Inferior parietal cortex (tissue), 1 donor: Measurements from ENCODE around the gene MROH7.

ENCODE experiments used
- DNase-seq: peaks from one replicate; pipeline ENCODE4 v3.0.0-alpha.2; 2016; ENCODE audit errors: extremely low spot score

The MROH7 gene

DNA sequence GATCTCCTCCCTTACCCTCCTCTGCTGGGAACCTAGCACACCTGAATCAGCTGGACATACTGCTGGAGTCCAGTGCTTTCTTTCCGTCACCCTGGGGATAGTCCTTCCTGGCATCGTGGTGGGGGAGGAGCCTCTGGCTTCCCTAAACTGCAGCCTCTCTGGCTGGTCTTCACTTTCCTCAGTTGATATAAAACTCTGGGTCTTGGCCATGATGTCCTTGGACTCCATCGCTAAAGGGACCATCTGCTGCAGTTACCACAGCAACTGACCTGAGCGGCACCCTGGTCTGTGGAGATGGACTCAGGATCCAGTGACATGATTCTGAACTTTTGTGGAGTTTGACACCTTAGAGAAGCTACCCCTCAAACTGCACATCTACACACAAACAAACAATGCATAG is 99.9 kb downstream of the MROH7 start:
- DNase-seq: no peak

GRCh38 chr1:54742282-54742681 is 100.7 kb downstream of the MROH7 start:
- DNase-seq: no peak

DNA sequence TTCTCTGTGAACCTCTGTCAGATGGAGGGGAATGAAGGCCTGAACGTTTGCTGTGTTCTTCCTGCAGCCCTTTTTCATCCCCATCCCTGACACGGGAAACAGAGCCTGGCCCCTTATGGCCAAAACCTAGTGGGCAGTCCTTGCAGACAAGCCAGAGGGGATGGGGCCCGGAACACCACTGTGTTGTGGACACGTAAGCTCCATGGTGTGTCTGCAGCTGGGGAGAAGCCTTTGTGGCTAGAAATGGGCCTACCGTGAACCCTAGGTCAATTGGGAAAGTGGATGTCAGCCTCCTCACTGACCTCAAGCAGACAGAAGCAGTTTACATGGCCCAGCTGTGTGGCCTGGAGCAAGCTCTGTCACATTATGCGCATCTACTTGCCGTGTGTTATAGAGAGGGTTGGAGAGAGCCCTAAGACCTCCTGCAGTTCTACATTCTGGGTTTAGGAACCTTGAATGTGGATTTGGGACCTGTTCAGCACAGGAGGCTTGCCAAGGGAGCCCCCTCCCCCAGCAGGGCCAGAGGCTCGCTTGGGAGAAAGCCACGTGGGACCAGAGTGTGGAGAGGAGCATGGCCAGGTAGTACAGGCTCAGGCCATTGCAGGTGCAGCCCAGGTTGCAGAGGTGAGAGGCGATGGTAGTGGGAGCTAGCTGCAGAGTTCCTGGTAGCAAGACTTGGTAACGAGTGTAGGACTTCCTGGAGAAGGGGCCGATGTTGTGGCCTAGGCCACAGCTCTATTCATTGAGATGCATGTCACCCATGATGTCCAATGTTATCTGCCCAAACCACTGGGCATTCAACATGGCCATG is 102.0 kb downstream of the MROH7 start:
- DNase-seq: no peak

- no peak for DNase-seq
Observed at GRCh38 chr1:54744696-54745095, 103.1 kb downstream of the MROH7 start.

- no peak for DNase-seq
Observed at GRCh38 chr1:54745274-54745673, 103.7 kb downstream of the MROH7 start.

GRCh38 chr1:54745864-54746263 is 104.3 kb downstream of the MROH7 start:
- no peak for DNase-seq

DNA sequence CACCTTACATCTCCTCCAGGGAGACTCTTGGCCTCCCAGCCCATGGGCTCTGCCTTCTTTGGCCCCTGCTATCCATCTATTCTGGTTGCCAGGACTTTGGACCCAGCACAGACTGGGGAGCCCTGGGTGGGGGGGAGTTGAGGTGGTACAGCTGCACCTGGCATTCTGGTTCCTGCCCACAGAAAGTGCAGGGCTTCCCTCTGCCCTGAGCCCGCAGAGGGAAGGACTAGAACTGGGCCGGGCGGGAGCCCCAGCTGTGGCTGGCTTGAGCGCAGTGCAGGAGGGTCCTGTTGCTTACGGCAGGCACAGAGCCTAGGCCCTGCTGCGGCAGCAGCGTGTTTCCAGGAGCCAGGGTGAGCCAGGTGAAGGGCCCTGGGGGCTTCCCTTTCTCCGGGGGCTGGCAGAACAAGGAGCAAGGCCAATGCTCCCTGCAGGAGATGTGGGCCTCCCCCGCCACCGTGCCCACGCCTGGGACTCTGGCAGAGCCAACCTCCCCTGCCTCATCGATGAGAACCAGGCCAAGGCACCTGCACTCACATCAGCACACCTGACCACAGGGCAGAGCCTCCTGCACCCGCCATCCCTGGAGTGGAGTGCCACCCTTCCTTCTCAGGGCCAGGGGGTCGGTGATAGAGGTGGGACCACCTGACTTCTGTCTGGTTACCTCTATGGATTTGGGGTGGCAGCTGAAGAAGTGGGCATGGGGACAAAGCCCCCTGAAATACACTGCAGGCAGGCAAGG is 106.7 kb downstream of the MROH7 start:
- DNase-seq: no peak

GRCh38 chr1:54750596-54750995 is 109.0 kb downstream of the MROH7 start:
- no peak for DNase-seq

- DNase-seq: no peak
Observed at GRCh38 chr1:54751426-54751825, 109.8 kb downstream of the MROH7 start.

DNA sequence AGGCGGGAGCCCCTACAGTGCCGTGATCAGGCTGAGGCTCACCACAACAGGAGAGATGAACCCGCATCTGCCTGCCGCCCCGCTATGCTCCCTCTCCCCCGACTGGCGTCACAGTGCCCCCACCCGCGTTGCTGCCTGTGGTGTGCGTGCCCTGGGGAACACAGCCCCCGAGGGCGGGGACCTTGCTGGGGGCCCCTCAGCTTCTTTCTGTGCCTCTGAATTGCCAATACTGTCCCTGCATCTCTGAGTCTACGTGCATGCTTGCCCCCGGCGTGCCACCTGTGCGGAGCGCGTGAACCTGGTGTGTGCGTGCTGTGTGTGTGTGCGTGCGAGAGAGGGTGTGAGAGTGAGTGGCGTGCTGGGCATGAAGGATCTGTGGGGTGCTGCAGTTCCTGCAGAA is 112.5 kb downstream of the MROH7 start:
- no peak for DNase-seq

- DNase-seq: no peak
Observed at GRCh38 chr1:54754486-54755285, 113.1 kb downstream of the MROH7 start.

GRCh38 chr1:54757833-54758232 is 116.2 kb downstream of the MROH7 start:
- no peak for DNase-seq

DNA sequence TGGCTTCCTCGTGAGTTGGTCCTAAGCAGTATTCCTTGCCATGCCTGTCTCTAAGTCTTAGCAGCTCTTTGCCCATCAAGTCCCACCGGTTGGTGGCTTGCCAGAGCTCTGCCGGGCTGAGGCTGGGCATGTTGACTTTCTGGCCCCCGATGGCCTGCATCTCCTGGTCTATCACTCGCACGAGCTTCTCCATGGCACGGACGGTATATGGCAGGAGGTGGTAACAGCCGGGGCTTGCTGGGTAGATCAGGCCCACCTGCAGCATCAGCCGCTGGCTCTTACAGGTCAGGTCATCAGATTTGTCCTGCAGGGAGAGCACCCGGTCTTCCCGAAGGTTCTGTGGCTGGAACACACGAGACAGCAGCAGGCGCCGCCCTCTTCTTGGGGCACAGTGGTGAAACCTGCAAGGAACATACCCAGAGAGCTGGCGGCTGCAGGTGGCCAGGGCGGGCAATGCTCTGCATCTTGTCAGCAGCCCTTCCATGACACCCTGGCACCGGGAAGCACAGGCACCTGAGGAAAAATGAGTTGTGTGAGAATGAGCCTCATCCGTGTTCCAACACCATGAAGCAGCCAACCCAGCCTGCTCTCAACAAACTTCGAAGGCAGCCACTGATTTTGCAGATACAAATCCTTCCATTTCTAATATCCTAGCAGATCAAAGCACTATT is 117.2 kb downstream of the MROH7 start:
- no peak for DNase-seq
